Inflammatory macrophage treated with lipopolysaccharide for 4 hours (primary cell): ENCODE measurements around the gene RPN2.

ENCODE experiments used
- DNase-seq: peaks from one replicate; pipeline ENCODE4 v3.0.0-alpha.2; 2020

The RPN2 gene

GRCh38 chr20:37188787-37189186 lies 9.7 kb downstream of the RPN2 start:
- no peak for DNase-seq

GRCh38 chr20:37189416-37190016 lies 10.4 kb downstream of the RPN2 start:
- DNase-seq = no peak

DNA sequence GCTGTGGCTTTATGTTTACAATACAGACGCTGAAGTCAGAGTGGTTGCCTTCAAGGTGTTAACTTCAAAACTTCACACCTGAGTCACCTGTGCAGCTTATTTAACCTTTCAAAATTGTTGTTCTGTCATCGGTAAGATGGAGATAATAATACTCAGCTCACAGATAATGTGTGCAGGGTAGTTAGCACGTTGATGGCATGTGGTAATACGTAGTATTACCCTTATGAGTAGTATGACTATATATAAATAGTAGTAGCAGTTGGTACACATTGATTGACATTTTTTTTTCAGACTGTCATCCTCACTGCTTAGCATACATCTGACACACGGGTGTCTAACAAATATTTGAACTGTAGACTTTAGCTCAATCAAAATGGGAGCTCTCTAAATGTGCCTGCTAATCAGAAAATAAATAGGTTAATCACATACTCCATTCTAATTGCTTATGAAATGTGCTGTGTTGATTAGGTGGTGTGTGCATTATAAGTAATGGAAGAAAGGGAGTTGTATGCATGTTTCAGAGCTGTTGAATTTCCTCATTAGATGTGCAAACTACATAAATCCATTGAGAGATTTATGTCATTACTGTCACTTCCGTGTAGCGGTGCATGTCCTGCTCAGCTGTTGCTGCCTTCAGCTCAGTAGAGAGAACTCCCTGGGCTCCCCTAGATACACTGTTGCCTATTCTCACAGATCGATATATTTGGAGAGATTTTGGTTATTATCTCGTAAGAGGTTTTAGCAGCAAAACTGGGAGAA lies 11.4 kb downstream of the RPN2 start:
- DNase-seq = peak; percentile 11

GRCh38 chr20:37192137-37192854 lies 13.2 kb downstream of the RPN2 start:
- peak; percentile 62 for DNase-seq

DNA sequence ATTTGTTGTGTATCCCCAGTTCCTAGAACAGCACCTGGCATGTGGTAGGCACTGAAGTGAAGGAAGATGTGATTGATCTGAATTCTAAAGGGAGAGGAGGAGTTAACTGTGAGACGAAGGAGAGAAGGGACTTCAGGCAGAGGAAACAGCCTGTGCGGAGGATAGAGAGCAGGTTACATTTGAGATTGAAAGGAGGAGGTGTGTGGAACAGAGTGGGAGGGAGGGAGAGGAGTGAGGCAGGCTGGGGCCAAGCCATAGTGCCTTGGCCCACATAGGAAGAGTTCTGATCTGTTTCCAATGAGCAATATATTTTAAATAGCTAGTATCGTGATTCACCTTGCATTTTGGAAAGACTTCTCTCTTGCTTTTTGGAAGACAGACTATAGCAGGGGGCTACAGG lies 14.1 kb downstream of the RPN2 start:
- DNase-seq = no peak

- DNase-seq = no peak
These were observed 14.7 kb downstream of the RPN2 start for GRCh38 chr20:37193821-37194220.

- no peak for DNase-seq
These were observed 15.7 kb downstream of the RPN2 start for GRCh38 chr20:37194621-37195417.

- DNase-seq = no peak
These were observed 20.0 kb downstream of the RPN2 start for GRCh38 chr20:37198932-37199660.

- no peak for DNase-seq
These were observed 21.2 kb downstream of the RPN2 start for GRCh38 chr20:37200376-37200775.

GRCh38 chr20:37200926-37201826 lies 22.0 kb downstream of the RPN2 start:
- DNase-seq = no peak

DNA sequence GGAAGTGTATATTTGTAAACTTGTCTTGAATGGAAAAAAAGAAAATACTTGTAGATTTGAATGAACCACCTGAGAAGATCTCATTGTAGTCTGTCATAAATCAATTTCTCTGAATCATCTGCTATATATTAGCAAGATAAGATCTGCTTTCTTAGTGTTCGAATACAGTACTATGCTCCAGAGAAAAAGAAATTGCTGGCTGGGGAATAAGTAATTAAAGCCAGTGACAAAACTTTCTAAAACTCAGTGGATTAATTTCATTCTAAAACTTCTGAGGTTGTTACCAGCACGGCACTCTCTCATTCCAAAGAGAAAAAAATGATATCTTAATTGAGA lies 22.7 kb downstream of the RPN2 start:
- DNase-seq = no peak

DNA sequence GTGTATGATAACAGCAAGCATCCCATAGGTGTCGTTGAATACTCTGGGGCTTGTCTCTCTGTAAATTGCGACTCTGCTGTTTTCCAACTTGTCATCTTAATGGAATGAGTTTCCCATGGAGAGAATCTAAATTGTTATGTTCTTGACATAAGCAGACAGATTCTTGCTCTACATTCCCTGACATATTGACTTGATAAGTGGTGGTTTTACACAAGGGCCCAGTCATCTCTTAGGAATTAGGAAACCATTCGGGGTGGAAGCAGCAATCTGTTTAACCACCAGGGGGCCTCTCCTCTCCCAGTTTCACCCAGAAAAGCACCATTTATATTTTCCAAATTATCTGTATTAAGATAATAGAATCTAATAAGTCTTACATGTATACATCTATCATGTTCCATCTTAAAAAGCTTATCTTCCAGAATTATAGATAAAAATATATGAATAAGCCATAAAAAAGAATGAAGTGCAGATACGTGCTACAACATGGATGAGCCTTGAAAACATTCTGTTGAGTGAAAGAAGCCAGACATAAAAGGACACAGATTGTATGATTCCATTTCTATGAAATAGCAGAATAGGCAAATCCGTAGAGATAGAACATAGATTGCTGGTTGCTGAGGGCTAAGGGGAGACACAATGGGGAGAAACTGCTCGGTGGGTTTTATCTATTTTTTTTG lies 23.3 kb downstream of the RPN2 start:
- peak; percentile 62 for DNase-seq

DNA sequence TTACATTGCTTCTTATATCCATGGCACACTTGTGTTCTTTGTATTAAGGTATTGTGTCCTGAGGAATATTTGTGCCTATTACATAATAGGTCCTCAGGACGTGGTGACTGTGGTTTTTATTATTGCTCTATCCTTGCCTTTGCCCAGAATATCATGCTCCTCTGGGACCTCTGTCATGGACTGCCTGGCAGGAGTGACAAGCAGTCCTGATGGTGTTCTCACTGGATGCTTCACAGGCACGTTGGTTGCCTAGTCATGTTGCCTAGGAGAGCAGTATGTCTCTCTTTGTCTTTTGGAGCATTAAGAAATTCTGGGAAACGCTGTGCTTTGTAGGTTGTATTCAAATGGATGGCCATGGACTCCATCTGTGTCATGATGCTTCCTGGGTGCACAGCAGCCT lies 24.9 kb downstream of the RPN2 start:
- DNase-seq = no peak

DNA sequence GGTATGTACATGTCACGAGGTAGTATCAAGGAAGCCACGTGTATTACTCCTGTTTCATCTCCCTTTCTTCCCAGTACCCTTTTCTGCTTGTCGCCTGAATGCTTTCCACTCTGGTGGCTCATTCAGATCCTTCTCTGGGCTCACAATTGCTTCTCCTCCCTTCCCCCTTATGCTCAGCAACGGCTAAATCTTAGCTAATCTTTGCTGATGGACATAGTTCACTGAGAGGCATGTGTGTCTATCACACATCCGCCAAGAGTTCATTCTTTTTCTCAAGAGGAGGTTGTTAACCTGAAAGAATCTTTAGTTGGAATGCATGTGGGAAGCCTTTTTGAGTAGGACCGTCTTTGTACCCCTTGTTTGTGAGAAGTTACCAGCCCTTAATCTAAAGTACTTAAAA lies 26.0 kb downstream of the RPN2 start:
- no peak for DNase-seq

- no peak for DNase-seq
These were observed 26.7 kb downstream of the RPN2 start for GRCh38 chr20:37205794-37206193.

DNA sequence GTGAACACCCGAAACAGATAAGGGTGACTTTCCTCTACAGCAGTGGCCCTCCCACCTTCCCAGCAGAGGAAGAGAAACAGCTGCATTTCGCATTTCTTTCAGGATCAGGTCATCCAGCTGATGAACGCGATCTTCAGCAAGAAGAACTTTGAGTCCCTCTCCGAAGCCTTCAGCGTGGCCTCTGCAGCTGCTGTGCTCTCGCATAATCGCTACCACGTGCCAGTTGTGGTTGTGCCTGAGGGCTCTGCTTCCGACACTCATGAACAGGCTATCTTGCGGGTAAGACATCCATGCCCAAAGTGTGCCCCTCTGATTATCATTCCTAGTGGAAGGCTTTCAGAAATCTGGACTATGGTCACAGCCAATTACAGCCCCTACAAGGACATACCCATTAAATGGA lies 28.0 kb downstream of the RPN2 start:
- DNase-seq = no peak

GRCh38 chr20:37209193-37209592 lies 30.1 kb downstream of the RPN2 start:
- no peak for DNase-seq

GRCh38 chr20:37209661-37210314 lies 30.7 kb downstream of the RPN2 start:
- DNase-seq = no peak

GRCh38 chr20:37218441-37218840 lies 39.3 kb downstream of the RPN2 start:
- DNase-seq = peak; percentile 72

DNA sequence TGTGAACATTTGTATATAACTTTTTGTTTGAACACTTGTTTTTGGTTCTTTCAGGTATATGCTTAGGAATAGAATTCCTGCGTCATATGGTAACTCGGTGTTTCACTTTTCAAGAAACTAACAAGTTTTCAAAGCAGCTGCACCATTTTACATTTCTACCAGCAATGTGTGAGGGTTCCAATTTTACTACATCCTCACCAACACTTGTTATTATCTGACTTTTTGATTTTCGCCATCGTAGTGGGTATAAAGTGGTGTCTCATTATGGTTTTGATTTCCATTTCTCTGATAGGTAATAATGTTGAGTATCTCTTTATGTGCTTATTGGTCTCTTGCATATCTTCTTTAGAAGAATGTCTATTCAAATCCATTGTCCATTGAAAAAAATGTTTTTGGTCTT lies 39.8 kb downstream of the RPN2 start:
- no peak for DNase-seq
